CD4-positive, alpha-beta T cell (primary cell): ENCODE data around the gene ATG5. TPM values are rescaled to one million over a fixed set of nuclear protein-coding genes. Genes with fewer than 3 reads are reported as not detected.

Experiments used
- ATAC-seq: fragments of 200-7000 bp; cut with Tn5 transposase; one replicate; pipeline ENCODE4 v1.10.0; 2022; ENCODE audit warnings: mild to moderate bottlenecking; ENCODE audit not compliant: poor library complexity
- CTCF ChIA-PET: fragments of 350-600 bp; sonication (Branson Sonifier 250); formaldehyde crosslinking; loops from one replicate; lab custom pipeline; 2021; ENCODE audit warnings: antibody characterized with exemption, inconsistent platforms; lab: Charles Lee
- POLR2A ChIA-PET: fragments of 350-600 bp; sonication (Branson Sonifier 250); formaldehyde crosslinking; loops from one replicate; lab custom pipeline; 2021; ENCODE audit warnings: antibody characterized with exemption, inconsistent platforms; lab: Charles Lee
- DNase-seq, 14 experiments: peaks; one replicate each; pipeline ENCODE4 v3.0.0-alpha.2; 2013 to 2020; ENCODE audit warnings: mixed read lengths in 2 of 14
- H3K27ac ChIP-seq, 2 donors: one replicate each; pipeline versions ENCODE4 v1.5.1 to v1.7.0; 2013; ENCODE audit warnings: low read length in 2 of 2, low read depth in 1 of 2, mild to moderate bottlenecking in 1 of 2
- H3K27me3 ChIP-seq, 2 experiments: 1 replicate in 1 of 2; 2 replicates in 1 of 2; pipeline versions ENCODE4 v1.6.1 to v1.7.0; 2013; ENCODE audit warnings: low read length in 2 of 2, control low read depth in 1 of 2, mild to moderate bottlenecking in 1 of 2, moderate library complexity in 1 of 2; ENCODE audit not compliant: insufficient read depth in 2 of 2, control insufficient read depth in 1 of 2
- H3K36me3 ChIP-seq: one replicate; pipeline ENCODE4 v1.6.1; 2013; ENCODE audit warnings: low read length, control low read depth; ENCODE audit not compliant: insufficient read depth
- H3K4me1 ChIP-seq: one replicate; pipeline ENCODE4 v1.6.1; 2013; ENCODE audit warnings: low read length, control low read depth; ENCODE audit not compliant: insufficient read depth
- H3K4me3 ChIP-seq: one replicate; pipeline ENCODE4 v1.5.1; 2013; ENCODE audit warnings: mild to moderate bottlenecking, low read length, moderate library complexity
- H3K9me3 ChIP-seq, 2 experiments: 1 replicate in 1 of 2; 2 replicates in 1 of 2; pipeline versions ENCODE4 v1.6.1 to v1.7.0; 2013; ENCODE audit warnings: low read length in 2 of 2, mild to moderate bottlenecking in 2 of 2, control low read depth in 1 of 2, moderate library complexity in 1 of 2; ENCODE audit not compliant: control insufficient read depth in 1 of 2, insufficient read depth in 1 of 2
- H3K27ac Mint-ChIP-seq: one replicate; pipeline ENCODE4 v1.8.0; 2020; ENCODE audit warnings: mixed read lengths
- H3K27me3 Mint-ChIP-seq: one replicate; pipeline ENCODE4 v1.8.0; 2021; ENCODE audit warnings: mixed read lengths
- H3K36me3 Mint-ChIP-seq: one replicate; pipeline ENCODE4 v1.8.0; 2021; ENCODE audit warnings: low read depth, mixed read lengths
- H3K4me1 Mint-ChIP-seq: one replicate; pipeline ENCODE4 v1.8.0; 2021; ENCODE audit warnings: low read depth, mixed read lengths
- H3K4me3 Mint-ChIP-seq: one replicate; pipeline ENCODE4 v1.8.0; 2020; ENCODE audit warnings: mild to moderate bottlenecking, mixed read lengths
- H3K9me3 Mint-ChIP-seq: one replicate; pipeline ENCODE4 v1.8.0; 2020; ENCODE audit warnings: mixed read lengths
- intact Hi-C, 2 experiments: fragments of 100-400 bp; cut with DNase I in 1 of 2; cut with micrococcal nuclease in 1 of 2; formaldehyde crosslinking; loops; one replicate each; pipeline versions ENCODE4 v1.15.1 to v1.9.0; 2023 to 2025; cut with DNase I, micrococcal nuclease
- total RNA-seq, 174 experiments: library from RNA in 2 of 174; stranded (reverse) in 2 of 174; gene quantifications; one replicate each; pipeline ENCODE4 v1.2.3 and lab custom pipeline; 2021 to 2026
- TF ChIP-seq, protein P1 (sequence below): fragments of 200-600 bp; IDR thresholded peaks from one replicate; pipeline ENCODE4 v1.8.0; 2022; ENCODE audit warnings: antibody characterized with exemption, mild to moderate bottlenecking

The ATG5 gene
- total RNA-seq, 2 experiments from 2014 or later: 19.4 to 23.2 TPM

DNA sequence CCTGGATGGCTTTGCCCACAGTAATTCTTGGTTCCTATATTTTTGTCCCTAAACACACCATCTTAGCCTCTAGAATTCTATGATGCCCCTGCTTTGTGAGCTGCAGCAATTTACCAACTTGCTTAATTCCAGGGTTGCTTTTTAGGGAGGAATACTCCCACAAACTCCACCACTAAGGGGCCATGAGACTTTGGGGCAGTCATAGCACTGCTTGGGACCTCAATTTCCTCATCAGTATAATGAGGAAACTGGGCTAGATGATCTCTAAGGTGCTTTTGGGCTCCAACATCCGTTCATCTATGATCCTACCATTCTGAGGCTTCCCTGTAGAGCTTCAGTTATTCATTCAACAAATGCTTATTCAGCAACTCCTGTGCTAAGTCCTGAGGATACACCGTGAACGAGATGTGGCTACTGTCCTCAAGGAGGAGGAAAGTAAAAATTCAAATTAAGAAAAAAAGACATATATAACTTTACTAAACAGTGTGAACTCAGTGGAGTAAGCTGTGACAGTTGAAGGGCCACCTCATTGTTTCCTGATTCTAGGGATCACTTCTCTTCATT lies 164.2 kb downstream of the ATG5 start:
- no peak for ATAC-seq
- POLR2A ChIA-PET: no interaction called here
- intact Hi-C loops: no loop called here
- Histone ChIP-seq H3K4me3 (no peak overlapping the region), H3K9me3 (no peaks in the 10 kb centered on the region), H3K27me3 (no peaks in the 10 kb centered on the region), H3K4me1 (peaks cover 24% of the 10 kb centered on the region), H3K27ac (no peak overlapping the region), H3K36me3 (no peaks in the 10 kb centered on the region)
- Mint-ChIP-seq H3K4me3 (no peak overlapping the region), H3K27ac (no peak overlapping the region), H3K4me1 (peaks cover 28% of the 10 kb centered on the region), H3K36me3 (no peaks in the 10 kb centered on the region), H3K27me3 (no peaks in the 10 kb centered on the region), H3K9me3 (no peaks in the 10 kb centered on the region)
- TF ChIP-seq, protein P1, sequence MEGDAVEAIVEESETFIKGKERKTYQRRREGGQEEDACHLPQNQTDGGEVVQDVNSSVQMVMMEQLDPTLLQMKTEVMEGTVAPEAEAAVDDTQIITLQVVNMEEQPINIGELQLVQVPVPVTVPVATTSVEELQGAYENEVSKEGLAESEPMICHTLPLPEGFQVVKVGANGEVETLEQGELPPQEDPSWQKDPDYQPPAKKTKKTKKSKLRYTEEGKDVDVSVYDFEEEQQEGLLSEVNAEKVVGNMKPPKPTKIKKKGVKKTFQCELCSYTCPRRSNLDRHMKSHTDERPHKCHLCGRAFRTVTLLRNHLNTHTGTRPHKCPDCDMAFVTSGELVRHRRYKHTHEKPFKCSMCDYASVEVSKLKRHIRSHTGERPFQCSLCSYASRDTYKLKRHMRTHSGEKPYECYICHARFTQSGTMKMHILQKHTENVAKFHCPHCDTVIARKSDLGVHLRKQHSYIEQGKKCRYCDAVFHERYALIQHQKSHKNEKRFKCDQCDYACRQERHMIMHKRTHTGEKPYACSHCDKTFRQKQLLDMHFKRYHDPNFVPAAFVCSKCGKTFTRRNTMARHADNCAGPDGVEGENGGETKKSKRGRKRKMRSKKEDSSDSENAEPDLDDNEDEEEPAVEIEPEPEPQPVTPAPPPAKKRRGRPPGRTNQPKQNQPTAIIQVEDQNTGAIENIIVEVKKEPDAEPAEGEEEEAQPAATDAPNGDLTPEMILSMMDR: no peak
- no peak for DNase-seq
- CTCF ChIA-PET: no interaction called here

DNA sequence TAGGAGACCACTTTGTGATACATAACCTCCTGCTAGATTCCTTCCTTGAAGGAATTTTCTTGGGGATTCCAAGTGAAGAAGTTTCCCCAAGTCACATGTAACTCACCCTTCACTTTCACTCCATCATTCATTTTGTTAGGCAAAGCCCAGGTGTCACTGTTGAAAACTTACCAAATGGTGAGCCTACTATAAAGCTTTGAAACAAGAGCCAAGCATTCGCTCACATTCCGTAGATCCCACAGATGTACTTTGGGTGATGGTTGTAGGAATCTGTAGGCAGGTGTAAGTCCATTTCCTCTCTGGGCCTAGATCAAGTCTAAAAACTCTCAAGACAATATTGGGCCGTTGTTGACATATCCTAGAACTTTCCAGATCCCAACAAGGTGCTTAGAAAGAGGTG lies 165.4 kb downstream of the ATG5 start:
- TF ChIP-seq, protein P1: no peak
- peaks cover 24% of the 10 kb centered on the region for H3K4me1 ChIP-seq
- intact Hi-C loops: no loop called here
- no peak overlapping the region for H3K27ac ChIP-seq
- H3K4me3 Mint-ChIP-seq: no peak overlapping the region
- H3K4me1 Mint-ChIP-seq: peaks cover 23% of the 10 kb centered on the region
- no peaks in the 10 kb centered on the region for H3K9me3 Mint-ChIP-seq
- H3K27me3 ChIP-seq: no peaks in the 10 kb centered on the region
- H3K27me3 Mint-ChIP-seq: no peaks in the 10 kb centered on the region
- ChIA-PET CTCF (no interaction called here), POLR2A (no interaction called here)
- DNase-seq (no peak), ATAC-seq (no peak)
- H3K27ac Mint-ChIP-seq: no peak overlapping the region
- H3K9me3 ChIP-seq: no peaks in the 10 kb centered on the region
- H3K36me3 ChIP-seq: no peaks in the 10 kb centered on the region
- H3K4me3 ChIP-seq: no peak overlapping the region
- H3K36me3 Mint-ChIP-seq: no peaks in the 10 kb centered on the region

DNA sequence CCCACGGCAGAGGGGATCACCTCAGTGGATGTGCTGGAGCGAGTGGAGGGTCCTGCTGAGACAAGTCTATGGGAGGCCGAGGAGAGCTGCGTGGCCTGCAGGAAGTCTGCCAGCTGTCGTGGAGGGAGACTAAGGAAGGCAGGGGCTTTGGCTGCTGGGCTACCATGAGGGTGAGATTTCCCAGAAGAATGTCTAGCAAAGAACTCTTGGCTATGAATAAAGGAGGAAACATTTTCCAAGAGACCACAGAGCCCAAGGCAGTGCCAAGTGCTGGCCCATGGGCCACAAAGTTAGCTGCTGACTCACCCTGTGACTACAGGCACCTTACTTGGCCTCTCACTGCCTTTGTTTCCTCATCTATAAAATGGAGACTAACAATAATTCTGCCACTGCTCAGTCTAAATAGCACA lies 166.0 kb downstream of the ATG5 start:
- Histone ChIP-seq H3K36me3 (no peaks in the 10 kb centered on the region), H3K4me3 (no peak overlapping the region), H3K27ac (no peak overlapping the region), H3K4me1 (peaks cover 19% of the 10 kb centered on the region), H3K27me3 (no peaks in the 10 kb centered on the region), H3K9me3 (no peaks in the 10 kb centered on the region)
- DNase-seq (no peak), ATAC-seq (no peak)
- POLR2A ChIA-PET: no interaction called here
- intact Hi-C loops: no loop called here
- Mint-ChIP-seq H3K9me3 (no peaks in the 10 kb centered on the region), H3K4me3 (no peak overlapping the region), H3K27ac (no peak overlapping the region), H3K4me1 (peaks cover 20% of the 10 kb centered on the region), H3K27me3 (no peaks in the 10 kb centered on the region), H3K36me3 (no peaks in the 10 kb centered on the region)
- TF ChIP-seq, protein P1: no peak
- CTCF ChIA-PET: no interaction called here
